Measurements from ENCODE around the gene NFE2L2.
"Not testable (repeated sequence)": the region's sequence is repeated elsewhere in the genome, so short reads cannot be mapped to it uniquely, and the experiment has no call there.

NFE2L2 gene

DNA sequence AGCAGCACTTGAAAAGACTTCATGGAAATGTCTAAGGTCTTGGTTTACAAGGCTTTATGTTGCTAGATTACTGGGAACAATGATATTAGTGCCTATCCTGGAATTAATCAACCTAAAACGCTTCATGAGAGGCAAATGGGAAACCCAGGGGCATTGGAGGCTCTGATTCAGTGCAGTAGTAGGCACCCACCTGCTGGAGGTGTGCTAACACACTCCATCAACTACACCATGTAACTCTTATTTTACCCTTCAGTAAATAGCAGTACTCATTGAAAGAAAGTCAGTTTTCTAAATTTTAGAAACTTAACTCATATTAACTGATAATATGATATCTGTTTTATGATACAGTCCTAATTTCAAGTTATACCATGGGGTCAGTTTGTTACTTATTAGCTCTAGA lies 69.3 kb downstream of the NFE2L2 start:
- DNase-seq (ENCODE audit: low read depth in 2 of 2), result no peak

DNA sequence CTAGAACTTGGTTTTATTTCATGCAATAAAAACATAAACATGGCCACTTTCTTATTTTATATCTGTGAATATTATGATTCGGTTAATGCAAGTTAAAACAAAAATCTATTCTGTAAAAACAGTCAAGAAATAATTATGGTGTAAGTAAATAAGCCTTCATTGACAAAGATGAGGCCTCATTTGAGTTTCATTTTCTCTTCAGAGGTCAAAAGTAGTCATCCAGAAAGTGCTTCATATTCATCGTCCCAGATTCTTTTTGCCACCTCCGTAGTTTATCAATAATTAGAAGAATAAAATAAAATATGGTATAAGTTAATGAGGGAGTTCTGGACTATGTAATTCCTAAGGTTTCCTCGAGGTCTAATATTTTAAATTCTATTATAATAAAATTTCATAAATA lies 71.3 kb downstream of the NFE2L2 start:
- no peak for DNase-seq (ENCODE audit: low read depth in 2 of 2)

DNA sequence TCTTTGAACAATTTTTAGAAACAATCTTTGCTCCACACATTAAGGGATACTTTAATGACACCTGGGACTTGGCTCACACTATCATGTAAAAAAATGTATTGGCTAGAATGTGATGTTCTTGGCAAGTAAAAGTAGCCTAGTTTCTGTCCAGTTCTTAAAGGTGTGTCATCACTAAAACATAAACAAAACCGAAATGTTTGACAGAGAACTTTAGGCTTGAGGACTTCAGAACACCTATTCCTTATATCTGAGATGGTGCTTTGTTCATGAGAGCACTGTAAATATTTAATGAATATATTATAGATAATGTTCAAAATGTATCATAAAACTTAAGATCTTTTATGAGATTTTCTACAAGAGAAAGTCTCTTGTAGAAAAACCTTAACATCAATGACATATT lies 71.7 kb downstream of the NFE2L2 start:
- no peak for DNase-seq (ENCODE audit: low read depth in 2 of 2)

DNA sequence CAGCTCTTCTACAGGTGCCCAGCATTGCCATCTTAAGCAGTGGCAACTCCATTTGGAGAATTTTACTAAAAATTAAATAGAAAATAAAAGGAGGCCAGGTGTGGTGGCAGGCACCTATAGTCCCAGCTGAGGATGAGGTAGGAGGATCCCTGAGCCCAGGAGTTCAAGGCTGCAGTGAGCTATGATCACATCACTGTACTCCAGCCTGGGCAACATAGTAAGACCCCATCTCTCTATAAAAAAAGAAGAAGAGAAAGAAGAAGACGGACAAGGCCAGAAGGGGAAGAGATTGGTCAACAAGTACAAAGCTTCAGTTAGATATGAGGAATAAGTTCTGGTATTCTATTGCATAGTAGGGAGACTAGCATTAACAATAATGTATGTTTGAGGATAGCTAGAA lies 73.6 kb downstream of the NFE2L2 start:
- no peak for DNase-seq (ENCODE audit: low read depth in 2 of 2)

DNA sequence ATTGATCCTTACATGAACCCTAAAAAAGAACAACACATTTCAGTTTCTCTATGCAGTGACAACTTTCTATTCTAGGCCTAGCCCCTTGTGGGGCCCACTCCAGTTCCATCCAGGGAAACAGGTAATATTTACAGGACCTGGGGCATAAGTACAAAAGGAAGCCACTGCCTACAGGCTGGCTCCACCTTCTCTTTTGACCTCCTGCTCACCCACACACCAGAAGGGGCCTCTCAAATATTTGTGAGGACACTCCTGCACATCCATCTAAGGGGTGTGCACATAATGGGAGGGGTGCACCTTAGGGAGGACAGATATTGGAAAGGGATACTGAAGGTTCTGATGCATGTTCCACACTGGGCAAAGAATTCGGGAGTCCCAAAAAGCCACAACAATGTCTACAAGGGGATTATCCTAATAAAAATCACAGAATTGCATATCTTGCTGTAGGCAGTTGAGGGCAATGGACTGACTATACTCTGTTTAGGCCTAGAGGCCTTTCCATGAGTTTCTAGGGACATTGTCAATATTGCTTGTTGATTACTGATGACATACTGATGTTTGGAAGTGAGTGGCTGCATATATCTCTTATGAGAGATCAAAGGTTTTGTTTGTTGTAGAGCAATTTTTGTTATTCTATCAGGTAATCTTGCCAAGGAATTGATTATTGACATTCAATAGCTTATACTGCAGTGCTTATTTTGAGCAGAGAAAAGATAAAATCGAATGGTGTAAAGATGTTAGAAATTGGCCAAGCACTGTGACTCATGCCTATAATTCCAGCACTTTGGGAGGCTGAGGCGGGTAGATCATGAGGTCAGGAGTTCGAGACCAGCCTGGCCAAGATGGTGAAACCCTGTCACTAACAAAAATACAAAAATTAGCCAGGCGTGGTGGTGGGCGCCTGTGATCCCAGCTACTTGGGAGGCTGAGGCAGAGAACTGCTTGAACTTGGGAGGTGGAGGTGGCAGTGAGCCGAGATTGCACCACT lies 75.8 kb downstream of the NFE2L2 start:
- no peak for DNase-seq (ENCODE audit: low read depth in 2 of 2)

DNA sequence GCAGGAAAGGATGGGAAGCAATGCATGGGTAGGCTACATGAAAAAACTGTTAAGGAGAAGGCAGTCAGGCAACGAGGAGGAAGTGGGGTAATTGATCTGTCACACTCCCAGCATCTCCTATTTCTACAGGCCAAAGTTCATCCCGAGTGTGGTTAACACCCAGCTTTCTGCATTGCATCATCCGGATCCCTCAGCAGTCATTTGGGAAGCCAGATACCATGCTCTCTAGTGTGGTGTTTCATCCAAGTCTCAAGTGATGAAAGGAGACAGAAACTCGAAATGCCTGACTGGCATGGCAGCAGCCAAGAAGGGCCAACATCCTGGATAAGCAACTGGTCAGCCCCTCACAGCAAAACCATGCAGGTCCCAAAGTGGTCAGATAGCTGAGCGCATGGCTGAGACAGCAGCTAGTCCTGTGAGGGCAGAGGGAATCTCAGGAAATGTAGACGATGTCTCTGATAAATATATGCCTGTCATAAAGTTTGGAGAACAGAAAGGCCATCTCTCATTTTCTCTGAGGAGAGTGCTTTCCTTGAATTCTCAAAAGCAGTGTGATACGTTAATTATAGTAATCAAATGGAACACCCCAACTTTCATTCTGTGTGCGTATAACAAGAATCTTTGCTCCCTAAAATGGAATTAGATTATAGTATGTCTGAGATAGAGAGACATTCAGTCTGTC lies 76.8 kb downstream of the NFE2L2 start:
- DNase-seq (ENCODE audit: low read depth in 2 of 2), result no peak

DNA sequence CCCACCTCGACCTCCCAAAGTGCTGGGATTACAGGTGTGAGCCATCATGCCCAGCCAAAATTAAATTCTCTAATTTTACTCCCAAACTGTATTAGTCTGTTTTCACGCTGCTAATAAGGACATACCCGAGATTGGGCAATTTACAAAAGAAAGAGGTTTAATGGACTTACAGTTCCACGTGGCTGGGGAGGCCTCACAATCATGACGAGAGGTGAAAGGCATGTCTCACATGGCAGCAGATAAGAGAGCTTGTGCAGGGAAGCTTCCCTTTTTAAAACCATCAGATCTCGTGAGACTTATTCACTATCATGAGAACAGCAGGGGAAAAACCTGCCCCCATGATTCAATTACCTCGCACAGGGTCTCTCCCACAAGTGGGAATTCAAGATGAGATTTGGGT lies 78.5 kb downstream of the NFE2L2 start:
- DNase-seq (ENCODE audit: low read depth in 2 of 2), result not testable (repeated sequence)

DNA sequence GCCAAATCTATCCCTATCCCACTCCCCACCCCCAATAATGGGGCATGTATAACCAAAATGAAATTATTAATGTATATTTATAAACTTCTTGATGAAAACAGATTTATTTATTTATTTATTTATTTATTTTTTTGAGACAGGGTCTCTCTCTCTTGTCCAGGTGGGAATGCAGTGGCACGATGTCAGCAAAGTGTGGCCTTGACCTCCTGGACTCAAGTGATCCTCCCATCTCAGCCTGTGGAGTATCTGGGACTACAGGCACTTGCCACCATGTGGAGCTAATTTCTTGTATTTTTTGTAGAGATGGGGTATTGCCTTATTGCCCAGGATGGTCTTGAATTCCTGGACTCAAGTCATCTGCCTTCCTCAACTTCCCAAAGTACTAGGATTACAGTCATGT lies 79.9 kb downstream of the NFE2L2 start:
- DNase-seq (ENCODE audit: low read depth in 2 of 2), result no peak

DNA sequence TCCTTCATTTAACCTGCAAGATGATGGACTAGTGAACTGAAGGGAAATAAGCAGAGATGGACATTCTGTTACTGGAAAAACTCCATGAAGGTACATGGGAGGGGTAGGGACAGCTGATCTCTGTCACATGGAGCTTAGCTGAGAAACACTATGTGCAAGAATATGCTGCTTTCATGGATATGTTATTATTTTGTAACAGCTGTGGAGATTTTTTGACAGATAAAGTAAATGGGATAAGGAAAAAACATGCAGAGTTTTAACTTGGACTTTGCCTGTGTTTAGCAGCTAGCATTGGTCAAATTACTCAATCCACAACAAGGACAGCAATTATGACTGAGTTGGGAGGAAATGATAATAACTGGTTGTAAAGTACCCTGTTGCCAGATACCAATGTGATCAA lies 80.7 kb downstream of the NFE2L2 start:
- no peak for DNase-seq (ENCODE audit: low read depth in 2 of 2)
